GM12878 (cell line): ENCODE measurements around the gene CAVIN2. TPM values are rescaled to one million over a fixed set of nuclear protein-coding genes. Genes with fewer than 3 reads are reported as not detected.

ENCODE experiments used
- ATAC-seq: fragments of 200-7000 bp; cut with Tn5 transposase; 3 replicates; pipeline ENCODE4 v1.9.1; 2020; ENCODE audit warnings: mild to moderate bottlenecking, moderate library complexity
- BruUV-seq: library from RNA; stranded (reverse); fragments of 400-500 nt; replicated peaks from 2 replicates; lab custom pipeline; 2021; lab: Mats Ljungman, UMichigan
- CTCF ChIA-PET: fragments of 300-600 bp; sonication (Branson Sonifier 250); formaldehyde crosslinking; extraction: SDS; loops from one replicate; lab custom pipeline; 2021; ENCODE audit warnings: inconsistent platforms; lab: Yijun Ruan, JAX
- POLR2A ChIA-PET: fragments of 350-600 bp; formaldehyde crosslinking; extraction: SDS; loops from one replicate; lab custom pipeline; 2021; ENCODE audit warnings: inconsistent platforms; lab: Charles Lee
- RAD21 ChIA-PET: fragments of 300-600 bp; sonication (Branson Sonifier 250); formaldehyde crosslinking; loops from one replicate; lab custom pipeline; 2023; ENCODE audit warnings: antibody characterized with exemption; ENCODE audit not compliant: unreplicated experiment; lab: Charles Lee
- SMC1A ChIA-PET: fragments of 300-600 bp; sonication (Branson Sonifier 250); formaldehyde crosslinking; loops from one replicate; lab custom pipeline; 2023; ENCODE audit not compliant: unreplicated experiment, uncharacterized antibody; lab: Charles Lee
- DNase-seq: peaks from one replicate; pipeline ENCODE4 v3.0.0-alpha.2; 2011; ENCODE audit warnings: low read depth, low spot score
- FAIRE-seq: peaks from 3 replicates; lab custom pipeline; 2011; peaks lifted over from hg19 to GRCh38; lab: Jason Lieb, UNC
- H2AFZ ChIP-seq: 2 replicates; pipeline ENCODE4 v1.6.0; 2011; ENCODE audit warnings: low read depth, low read length, control low read depth; ENCODE audit not compliant: control insufficient read depth
- H3K27ac ChIP-seq: 2 replicates; pipeline ENCODE4 v1.5.1; 2011; ENCODE audit warnings: control low read depth; ENCODE audit not compliant: control insufficient read depth, insufficient read depth
- H3K27me3 ChIP-seq, 2 experiments: replicated peaks in 1 of 2; 2 replicates each; pipeline versions ENCODE4 v1.6.0 to v1.6.1; 2011; ENCODE audit warnings: low read length in 1 of 2; ENCODE audit not compliant: control insufficient read depth in 2 of 2, insufficient read depth in 2 of 2
- H3K36me3 ChIP-seq, 2 experiments: 2 replicates each; pipeline ENCODE4 v1.5.1; 2011; ENCODE audit warnings: low read length in 1 of 2; ENCODE audit not compliant: control insufficient read depth in 2 of 2, insufficient read depth in 2 of 2
- H3K4me1 ChIP-seq: 2 replicates; pipeline ENCODE4 v1.6.1; 2011; ENCODE audit warnings: mild to moderate bottlenecking, low read length, moderate library complexity, mixed read lengths; ENCODE audit not compliant: control insufficient read depth, insufficient read depth
- H3K4me2 ChIP-seq: 2 replicates; pipeline ENCODE4 v1.6.0; 2011; ENCODE audit warnings: control low read depth; ENCODE audit not compliant: control insufficient read depth, insufficient read depth
- H3K4me3 ChIP-seq: fragments of 200-600 bp; sonication (generic); 2 replicates; pipeline ENCODE4 v1.5.1; 2016
- H3K79me2 ChIP-seq: 2 replicates; pipeline ENCODE4 v1.6.0; 2011; ENCODE audit warnings: low read length; ENCODE audit not compliant: control insufficient read depth, insufficient read depth
- H3K9ac ChIP-seq: 2 replicates; pipeline ENCODE4 v1.8.0; 2011; ENCODE audit warnings: low read length, control low read depth, mixed read lengths; ENCODE audit not compliant: control insufficient read depth, insufficient read depth
- H3K9me3 ChIP-seq: replicated peaks from 3 replicates; pipeline ENCODE4 v1.5.1; 2011; ENCODE audit warnings: mild to moderate bottlenecking, low read length; ENCODE audit not compliant: control insufficient read depth, insufficient read depth
- H4K20me1 ChIP-seq: 2 replicates; pipeline ENCODE4 v1.6.0; 2011; ENCODE audit not compliant: control insufficient read depth, insufficient read depth
- BACH1 ChIP-seq: fragments of 450-650 bp; IDR thresholded peaks from 2 replicates; pipeline ENCODE4 v1.6.1; 2017; ENCODE audit warnings: mild to moderate bottlenecking, borderline replicate concordance
- BHLHE40 ChIP-seq, 2 experiments: fragments of 450-650 bp in 1 of 2; IDR thresholded peaks; 2 replicates each; pipeline ENCODE4 v1.6.1; 2011 to 2017; ENCODE audit warnings: low read depth in 2 of 2, borderline replicate concordance in 1 of 2, improper control_type of control experiment in 1 of 2, low read length in 1 of 2, mild to moderate bottlenecking in 1 of 2
- CTCF ChIP-seq, 3 experiments: IDR thresholded peaks in 2 of 3; conservative IDR thresholded peaks in 1 of 3; 2 replicates each; pipeline ENCODE4 v1.5.1; 2011; ENCODE audit warnings: low read depth in 3 of 3, low read length in 3 of 3, mild to moderate bottlenecking in 3 of 3, control low read depth in 2 of 3, moderate library complexity in 2 of 3, inconsistent platforms in 1 of 3, mixed read lengths in 1 of 3; ENCODE audit not compliant: control insufficient read depth in 2 of 3, insufficient read depth in 1 of 3; ENCODE audit errors: extremely low read depth in 1 of 3
- E2F4 ChIP-seq: IDR thresholded peaks from 2 replicates; pipeline ENCODE4 v1.6.1; 2012; ENCODE audit warnings: low read depth, low read length, improper control_type of control experiment
- E4F1 ChIP-seq: fragments of 450-650 bp; IDR thresholded peaks from 2 replicates; pipeline ENCODE4 v1.6.1; 2018; ENCODE audit warnings: borderline replicate concordance, mild to moderate bottlenecking; ENCODE audit not compliant: partially characterized antibody
- EZH2 ChIP-seq: IDR thresholded peaks from 2 replicates; pipeline ENCODE4 v1.6.1; 2012; ENCODE audit warnings: low read depth, mild to moderate bottlenecking, control low read depth, inconsistent platforms, low read length, borderline replicate concordance; ENCODE audit not compliant: control insufficient read depth
- HCFC1 ChIP-seq: fragments of 150-350 bp; IDR thresholded peaks from 2 replicates; pipeline ENCODE4 v1.6.1; 2014; ENCODE audit warnings: low read length
- IKZF1 ChIP-seq: fragments of 450-650 bp; conservative IDR thresholded peaks from 2 replicates; pipeline ENCODE4 v1.6.1; 2017; ENCODE audit warnings: antibody characterized with exemption, mild to moderate bottlenecking
- IRF4 ChIP-seq: IDR thresholded peaks from 2 replicates; pipeline ENCODE4 v1.6.1; 2011; ENCODE audit warnings: low read depth, low read length
- MAX ChIP-seq: IDR thresholded peaks from 2 replicates; pipeline ENCODE4 v1.6.1; 2012; ENCODE audit warnings: low read depth, low read length, improper control_type of control experiment
- NR2F1 ChIP-seq: fragments of 450-650 bp; conservative IDR thresholded peaks from 2 replicates; pipeline ENCODE4 v1.6.1; 2017; ENCODE audit warnings: mild to moderate bottlenecking
- NRF1 ChIP-seq: conservative IDR thresholded peaks from 2 replicates; pipeline ENCODE4 v1.6.1; 2011; ENCODE audit warnings: mild to moderate bottlenecking, low read depth, low read length, improper control_type of control experiment
- POLR2A ChIP-seq: IDR thresholded peaks from 2 replicates; pipeline ENCODE4 v1.6.1; 2011; ENCODE audit warnings: low read depth, mild to moderate bottlenecking, low read length
- POU2F2 ChIP-seq: IDR thresholded peaks from 3 replicates; pipeline ENCODE4 v1.6.1; 2011; ENCODE audit warnings: low read depth, mild to moderate bottlenecking, low read length, borderline replicate concordance
- RAD51 ChIP-seq: fragments of 450-650 bp; IDR thresholded peaks from 2 replicates; pipeline ENCODE4 v1.6.1; 2016; ENCODE audit warnings: moderate library complexity, mild to moderate bottlenecking, inconsistent platforms
- SRF ChIP-seq, 2 experiments: IDR thresholded peaks; 2 replicates each; pipeline ENCODE4 v1.6.1; 2011; ENCODE audit warnings: low read depth in 2 of 2, low read length in 2 of 2, mild to moderate bottlenecking in 1 of 2, moderate library complexity in 1 of 2
- SUPT20H ChIP-seq: IDR thresholded peaks from 2 replicates; pipeline ENCODE4 v1.6.1; 2011; ENCODE audit warnings: low read depth, mild to moderate bottlenecking, low read length, moderate library complexity, borderline replicate concordance; ENCODE audit not compliant: control insufficient read depth
- in situ Hi-C: fragments of 300-500 bp; cut with MboI; formaldehyde crosslinking; loops from 9 replicates; pipeline ENCODE4 v1.14.3; 2018; ENCODE audit warnings: mixed read lengths
- intact Hi-C: fragments of 100-400 bp; cut with micrococcal nuclease; formaldehyde crosslinking; loops from one replicate; pipeline ENCODE4 v1.14.2; 2022; ENCODE audit not compliant: unreplicated experiment
- polyA plus RNA-seq, 11 experiments: library from polyadenylated mRNA; depleted of rRNA in 4 of 11; unstranded in 6 of 11; stranded (reverse) in 5 of 11; fragments of >200 nt; fragmentation: Nextera tagmentation in 4 of 11; fragmentation: Illumina TruSeq in 1 of 11; extraction: Ambion mirVana in 4 of 11; extraction: Trizol in 1 of 11; gene quantifications; 1 replicate in 1 of 11; 2 replicates in 10 of 11; pipeline versions ENCODE4 v1.2.1 to v1.2.3, GENCODE V29; 2011 to 2016; ENCODE audit warnings: inconsistent platforms in 2 of 11, missing spikeins in 2 of 11, low read depth in 1 of 11
- total RNA-seq, 4 experiments: library from RNA; depleted of rRNA in 3 of 4; stranded (reverse); fragments of >200 nt in 3 of 4; fragmentation: Illumina TruSeq in 1 of 4; extraction: Trizol in 1 of 4; gene quantifications; 2 replicates each; pipeline versions ENCODE4 v1.2.1 to v1.2.3, GENCODE V29; 2013 to 2021
- TF ChIP-seq, protein P1 (sequence below): IDR thresholded peaks from 2 replicates; pipeline ENCODE4 v1.6.1; 2011; ENCODE audit warnings: low read depth, low read length, improper control_type of control experiment, borderline replicate concordance

The CAVIN2 gene
- total and polyA plus RNA-seq, 10 of the 15 experiments (the other 5 are each of a cell fraction or from before 2014, with no cell fraction given), result not detected

- TF ChIP-seq EZH2, result no peak
- no peak for TF ChIP-seq POU2F2
- no peak for TF ChIP-seq SRF (IDR thresholded peaks at IDR 0.05; ENCODE audit: low read depth in 2 of 2, low read length in 2 of 2)
Measured at GRCh38 chr2:191833356-191833755, 13.5 kb downstream of the CAVIN2 start (continued).

DNA sequence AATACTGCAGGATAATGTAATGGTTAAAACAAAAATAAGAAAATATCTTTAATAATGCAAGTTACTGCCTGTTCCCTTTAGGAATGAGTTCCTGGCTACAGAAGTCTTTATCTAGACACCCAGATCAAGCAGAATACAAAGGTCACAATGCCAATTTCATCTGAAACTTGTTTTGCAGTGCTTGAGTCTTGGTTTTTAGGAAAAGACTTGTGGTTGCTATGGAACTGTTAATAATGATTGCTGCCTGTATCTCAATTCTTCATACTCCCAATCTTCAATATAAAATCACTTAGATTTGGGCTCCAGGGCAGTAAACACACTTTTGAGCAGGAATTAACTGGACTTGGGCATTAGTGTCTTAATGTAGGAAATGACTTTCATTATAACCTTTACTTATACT is 14.2 kb downstream of the CAVIN2 start:
- no peak overlapping the region for H3K4me3 ChIP-seq
- in situ Hi-C loops (no loop called here), intact Hi-C loops (no loop called here)
- SMC1A ChIA-PET, result no interaction called here
- no peak for DNase-seq
- no peak overlapping the region for H3K9ac ChIP-seq
- H3K27ac ChIP-seq, result no peak overlapping the region
- no peaks in the 10 kb centered on the region; the same call in 2 of the 3 replicates for H3K9me3 ChIP-seq
- no peak overlapping the region for H3K4me2 ChIP-seq
- H4K20me1 ChIP-seq, result no peaks in the 10 kb centered on the region
- ATAC-seq, result no peak
- H3K79me2 ChIP-seq, result no peaks in the 10 kb centered on the region
- RAD21 ChIA-PET, result no interaction called here
- no peak for FAIRE-seq
- H3K36me3 ChIP-seq, result no peaks in the 10 kb centered on the region
- H3K4me1 ChIP-seq, result no peaks in the 10 kb centered on the region
- POLR2A ChIA-PET, result no interaction called here
- no peak overlapping the region for H2AFZ ChIP-seq
- no peaks in the 10 kb centered on the region; a peak in 1 of 4 replicates for H3K27me3 ChIP-seq
- CTCF ChIA-PET, result interaction anchor here (1.1 to 4.0 kb wide), 2 partner anchors 20 to 330 kb away, joined by 3 to 16 read pairs; no protein-coding TSS in a partner anchor
- BruUV-seq, result no TSS peak
- no peak for TF ChIP-seq E4F1
- TF ChIP-seq MAX, result no peak
- no peak for TF ChIP-seq SUPT20H
- TF ChIP-seq HCFC1, result no peak
- TF ChIP-seq BACH1, result no peak
- no peak for TF ChIP-seq CTCF (IDR thresholded peaks at IDR 0.05 in 2 of 3, conservative IDR thresholded peaks at IDR 0.05 in 1 of 3; ENCODE audit: control insufficient read depth in 2 of 3, extremely low read depth in 1 of 3, insufficient read depth in 1 of 3, low read depth in 3 of 3, low read length in 3 of 3)
- TF ChIP-seq, protein P1, sequence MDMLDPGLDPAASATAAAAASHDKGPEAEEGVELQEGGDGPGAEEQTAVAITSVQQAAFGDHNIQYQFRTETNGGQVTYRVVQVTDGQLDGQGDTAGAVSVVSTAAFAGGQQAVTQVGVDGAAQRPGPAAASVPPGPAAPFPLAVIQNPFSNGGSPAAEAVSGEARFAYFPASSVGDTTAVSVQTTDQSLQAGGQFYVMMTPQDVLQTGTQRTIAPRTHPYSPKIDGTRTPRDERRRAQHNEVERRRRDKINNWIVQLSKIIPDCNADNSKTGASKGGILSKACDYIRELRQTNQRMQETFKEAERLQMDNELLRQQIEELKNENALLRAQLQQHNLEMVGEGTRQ, result no peak
- no peak for TF ChIP-seq RAD51
- TF ChIP-seq NRF1, result no peak
- TF ChIP-seq POLR2A, result no peak
- TF ChIP-seq IRF4, result no peak
- TF ChIP-seq BHLHE40 (IDR thresholded peaks at IDR 0.05; ENCODE audit: borderline replicate concordance in 1 of 2, low read depth in 2 of 2, low read length in 1 of 2), result no peak
- TF ChIP-seq E2F4, result no peak
- TF ChIP-seq IKZF1, result no peak
- TF ChIP-seq NR2F1, result no peak
